CD14-positive monocyte (primary cell): ENCODE measurements around the gene MRPL36. TPM values are rescaled to one million over a fixed set of nuclear protein-coding genes. Genes with fewer than 3 reads are reported as not detected.

Experiments
- DNase-seq, 3 donors: peaks; one replicate each; pipeline ENCODE4 v3.0.0-alpha.2; 2011 to 2022
- H2AFZ ChIP-seq: 2 replicates; pipeline ENCODE4 v1.6.0; 2012; ENCODE audit warnings: mild to moderate bottlenecking, low read depth, low read length, inconsistent platforms; ENCODE audit not compliant: insufficient read depth, poor library complexity, severe bottlenecking
- H3K27ac ChIP-seq, 2 donors: 1 replicate in 1 of 2; 2 replicates in 1 of 2; pipeline ENCODE4 v1.5.1; 2012 to 2013; ENCODE audit warnings: low read length in 2 of 2, control low read depth in 1 of 2, inconsistent platforms in 1 of 2, low read depth in 1 of 2, mild to moderate bottlenecking in 1 of 2
- H3K27me3 ChIP-seq, 2 donors: one replicate each; pipeline versions ENCODE4 v1.6.0 to v1.6.1; 2011 to 2013; ENCODE audit warnings: low read length in 2 of 2; ENCODE audit not compliant: control insufficient read depth in 2 of 2, insufficient read depth in 2 of 2
- H3K36me3 ChIP-seq, 2 donors: replicated peaks in 1 of 2; 1 replicate in 1 of 2; 2 replicates in 1 of 2; pipeline versions ENCODE4 v1.5.1 to v1.6.1; 2012 to 2013; ENCODE audit warnings: low read length in 2 of 2, control low read depth in 1 of 2, inconsistent platforms in 1 of 2, mild to moderate bottlenecking in 1 of 2; ENCODE audit not compliant: insufficient read depth in 2 of 2, control insufficient read depth in 1 of 2
- H3K4me1 ChIP-seq, 2 donors: 1 replicate in 1 of 2; 2 replicates in 1 of 2; pipeline versions ENCODE4 v1.5.1 to v1.6.1; 2012 to 2013; ENCODE audit warnings: low read length in 2 of 2, control low read depth in 1 of 2, inconsistent platforms in 1 of 2, mild to moderate bottlenecking in 1 of 2, moderate library complexity in 1 of 2; ENCODE audit not compliant: insufficient read depth in 2 of 2, control insufficient read depth in 1 of 2
- H3K4me2 ChIP-seq: replicated peaks from 2 replicates; pipeline ENCODE3; 2012; ENCODE audit warnings: low read length, moderate library complexity, mild to moderate bottlenecking; ENCODE audit not compliant: poor library complexity, severe bottlenecking; ENCODE audit errors: extremely low read depth
- H3K4me3 ChIP-seq, 3 experiments: fragments of 200-600 bp in 1 of 3; sonication (generic) in 1 of 3; replicated peaks in 1 of 3; 1 replicate in 2 of 3; 2 replicates in 1 of 3; pipeline ENCODE4 v1.5.1; 2011 to 2013; ENCODE audit warnings: low read length in 3 of 3, mild to moderate bottlenecking in 3 of 3, control low read depth in 2 of 3, low read depth in 2 of 3, inconsistent platforms in 1 of 3, moderate library complexity in 1 of 3
- H3K79me2 ChIP-seq: 2 replicates; pipeline ENCODE4 v1.6.0; 2012; ENCODE audit warnings: mild to moderate bottlenecking, control low read depth, inconsistent platforms, low read length, moderate library complexity; ENCODE audit not compliant: insufficient read depth
- H3K9ac ChIP-seq: 2 replicates; pipeline ENCODE4 v1.6.0; 2017; ENCODE audit warnings: low read length, mild to moderate bottlenecking; ENCODE audit not compliant: insufficient read depth, poor library complexity, severe bottlenecking
- H3K9me3 ChIP-seq, 2 donors: replicated peaks in 1 of 2; 1 replicate in 1 of 2; 2 replicates in 1 of 2; pipeline versions ENCODE4 v1.5.1 to v1.6.1; 2012 to 2013; ENCODE audit warnings: low read length in 2 of 2, control low read depth in 1 of 2; ENCODE audit not compliant: control insufficient read depth in 1 of 2, insufficient read depth in 1 of 2
- H4K20me1 ChIP-seq: 2 replicates; pipeline ENCODE4 v1.6.0; 2012; ENCODE audit warnings: mild to moderate bottlenecking, low read length, control low read depth, moderate library complexity; ENCODE audit not compliant: insufficient read depth
- H3K27ac Mint-ChIP-seq, 7 donors: one replicate each; pipeline ENCODE4 v1.8.0; 2020; ENCODE audit warnings: mild to moderate bottlenecking in 7 of 7, mixed read lengths in 7 of 7, moderate library complexity in 6 of 7, inconsistent platforms in 2 of 7
- H3K27me3 Mint-ChIP-seq, 3 donors: one replicate each; pipeline ENCODE4 v1.8.0; 2021 to 2022; ENCODE audit warnings: low read depth in 3 of 3, mild to moderate bottlenecking in 3 of 3, mixed read lengths in 3 of 3, moderate library complexity in 3 of 3, inconsistent platforms in 1 of 3
- H3K36me3 Mint-ChIP-seq, 2 donors: one replicate each; pipeline ENCODE4 v1.8.0; 2020; ENCODE audit warnings: mixed read lengths in 2 of 2, inconsistent platforms in 1 of 2, mild to moderate bottlenecking in 1 of 2
- H3K4me1 Mint-ChIP-seq: one replicate; pipeline ENCODE4 v1.8.0; 2020; ENCODE audit warnings: mild to moderate bottlenecking, mixed read lengths
- H3K4me3 Mint-ChIP-seq, 2 donors: one replicate each; pipeline ENCODE4 v1.8.0; 2020; ENCODE audit warnings: mild to moderate bottlenecking in 2 of 2, mixed read lengths in 2 of 2, moderate library complexity in 1 of 2
- H3K9me3 Mint-ChIP-seq, 7 donors: one replicate each; pipeline ENCODE4 v1.8.0; 2020 to 2022; ENCODE audit warnings: mixed read lengths in 7 of 7, mild to moderate bottlenecking in 6 of 7, moderate library complexity in 6 of 7, inconsistent platforms in 2 of 7
- WGBS: methylation state at CpG from one replicate; pipeline ENCODE4 v1.1.5; 2013; ENCODE audit warnings: missing lambda C conversion rate; ENCODE audit not compliant: insufficient coverage; 5-methylcytosine and 5-hydroxymethylcytosine counted together
- intact Hi-C, 2 donors: fragments of 100-400 bp; cut with micrococcal nuclease; formaldehyde crosslinking; loops; one replicate each; pipeline versions ENCODE4 v1.15.0 to v1.15.1; 2023
- polyA plus RNA-seq, 3 donors: library from polyadenylated mRNA; depleted of rRNA in 1 of 3; unstranded in 2 of 3; stranded (reverse) in 1 of 3; fragments of 300-500 nt in 2 of 3; fragments of >200 nt in 1 of 3; fragmentation: Illumina TruSeq in 2 of 3; gene quantifications; 1 replicate in 2 of 3; 2 replicates in 1 of 3; pipeline ENCODE4 v1.2.3, GENCODE V29; 2012 to 2021
- TF ChIP-seq, protein P1 (sequence below): fragments of 200-600 bp; IDR thresholded peaks from one replicate; pipeline ENCODE4 v1.8.0; 2022; ENCODE audit warnings: antibody characterized with exemption, mild to moderate bottlenecking

MRPL36 gene
- polyA plus RNA-seq, 3 donors, result 17.9 to 81.7 (median 65.9) TPM

DNA sequence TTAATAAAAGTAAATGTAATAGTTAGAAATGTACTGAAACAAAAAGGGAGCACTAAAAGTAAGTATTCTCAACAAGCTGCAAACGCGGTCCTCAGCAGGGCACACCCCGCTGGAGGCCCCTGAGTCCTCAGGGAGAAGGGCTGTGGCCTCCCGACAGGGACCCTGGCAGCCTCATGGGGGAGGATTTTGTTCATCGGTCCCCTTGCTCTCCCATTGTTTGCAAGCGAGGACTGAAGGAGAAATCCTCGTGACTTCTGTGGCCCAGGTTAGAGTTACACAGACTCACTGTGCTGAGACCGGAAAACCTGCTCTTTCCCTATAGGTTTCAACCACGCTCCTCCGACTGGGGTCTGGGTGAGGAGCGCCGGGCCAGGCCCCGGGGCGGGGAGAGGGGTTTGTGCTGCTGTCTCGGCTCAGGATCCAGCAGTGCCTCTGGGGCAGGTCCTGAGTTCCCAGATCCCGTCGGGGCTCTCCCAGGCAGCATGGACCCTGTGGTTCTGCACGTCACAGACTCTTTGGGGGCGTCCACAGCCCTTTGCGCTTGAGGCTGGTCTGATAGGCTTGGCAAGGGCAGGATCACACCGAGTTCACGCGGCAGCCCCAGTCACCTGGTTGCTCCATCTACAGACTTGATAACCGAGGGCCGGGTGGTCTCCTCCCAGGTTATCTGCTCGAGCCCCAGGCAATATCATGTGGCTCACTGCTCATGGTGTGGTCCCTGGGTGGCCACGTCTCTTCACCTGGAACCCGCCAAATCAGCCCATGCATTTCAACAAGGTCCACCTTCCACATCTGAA is 38.8 kb downstream of the MRPL36 start:
- H3K36me3 Mint-ChIP-seq, result no peaks in the 10 kb centered on the region
- H3K4me2 ChIP-seq, result no peak overlapping the region
- H4K20me1 ChIP-seq, result no peaks in the 10 kb centered on the region
- H3K27me3 ChIP-seq, result no peaks in the 10 kb centered on the region
- no peak overlapping the region for H3K9ac ChIP-seq
- no peak overlapping the region for H3K27ac ChIP-seq
- intact Hi-C loops, result loop anchor here in 1 of 2 donors (10.0 kb wide), 1 partner anchor 274 kb away; no protein-coding TSS in a partner anchor
- H3K27me3 Mint-ChIP-seq, result peaks cover 7 to 29% (median 10%) of the 10 kb centered on the region in 3 donors
- no peak overlapping the region for H3K27ac Mint-ChIP-seq
- no peak overlapping the region for H3K4me3 ChIP-seq
- peak in 1 of 3 donors; percentile 2 for DNase-seq
- no peak overlapping the region for H2AFZ ChIP-seq
- no peak overlapping the region for H3K4me3 Mint-ChIP-seq
- no peaks in the 10 kb centered on the region for H3K36me3 ChIP-seq
- TF ChIP-seq, protein P1, sequence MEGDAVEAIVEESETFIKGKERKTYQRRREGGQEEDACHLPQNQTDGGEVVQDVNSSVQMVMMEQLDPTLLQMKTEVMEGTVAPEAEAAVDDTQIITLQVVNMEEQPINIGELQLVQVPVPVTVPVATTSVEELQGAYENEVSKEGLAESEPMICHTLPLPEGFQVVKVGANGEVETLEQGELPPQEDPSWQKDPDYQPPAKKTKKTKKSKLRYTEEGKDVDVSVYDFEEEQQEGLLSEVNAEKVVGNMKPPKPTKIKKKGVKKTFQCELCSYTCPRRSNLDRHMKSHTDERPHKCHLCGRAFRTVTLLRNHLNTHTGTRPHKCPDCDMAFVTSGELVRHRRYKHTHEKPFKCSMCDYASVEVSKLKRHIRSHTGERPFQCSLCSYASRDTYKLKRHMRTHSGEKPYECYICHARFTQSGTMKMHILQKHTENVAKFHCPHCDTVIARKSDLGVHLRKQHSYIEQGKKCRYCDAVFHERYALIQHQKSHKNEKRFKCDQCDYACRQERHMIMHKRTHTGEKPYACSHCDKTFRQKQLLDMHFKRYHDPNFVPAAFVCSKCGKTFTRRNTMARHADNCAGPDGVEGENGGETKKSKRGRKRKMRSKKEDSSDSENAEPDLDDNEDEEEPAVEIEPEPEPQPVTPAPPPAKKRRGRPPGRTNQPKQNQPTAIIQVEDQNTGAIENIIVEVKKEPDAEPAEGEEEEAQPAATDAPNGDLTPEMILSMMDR, result no peak
- H3K9me3 Mint-ChIP-seq, result peaks cover 0 to 8% (median 0%) of the 10 kb centered on the region in 7 donors
- 85% methylated on average over 28 of the region's 28 CpGs for WGBS
- no peaks in the 10 kb centered on the region for H3K4me1 Mint-ChIP-seq
- no peaks in the 10 kb centered on the region for H3K4me1 ChIP-seq
- H3K79me2 ChIP-seq, result no peaks in the 10 kb centered on the region
- no peaks in the 10 kb centered on the region for H3K9me3 ChIP-seq

GRCh38 chr5:1760231-1760630 is 39.4 kb downstream of the MRPL36 start:
- Histone ChIP-seq H3K79me2 (no peaks in the 10 kb centered on the region), H3K4me1 (no peaks in the 10 kb centered on the region), H3K27me3 (no peaks in the 10 kb centered on the region), H3K4me2 (no peak overlapping the region), H2AFZ (no peak overlapping the region), H3K36me3 (no peaks in the 10 kb centered on the region), H3K27ac (no peak overlapping the region), H3K9me3 (no peaks in the 10 kb centered on the region), H3K4me3 (no peak overlapping the region), H3K9ac (no peak overlapping the region), H4K20me1 (no peaks in the 10 kb centered on the region)
- Mint-ChIP-seq H3K36me3 (no peaks in the 10 kb centered on the region), H3K4me1 (no peaks in the 10 kb centered on the region), H3K4me3 (no peak overlapping the region), H3K27me3 (peaks cover 10 to 33% (median 11%) of the 10 kb centered on the region in 3 donors), H3K9me3 (peaks cover 0 to 8% (median 0%) of the 10 kb centered on the region in 7 donors), H3K27ac (no peak overlapping the region)
- WGBS, result no CpG with 5 or more reads among the region's 4 CpGs
- intact Hi-C loops, result loop anchor here in 1 of 2 donors (10.0 kb wide), 1 partner anchor 275 kb away; no protein-coding TSS in a partner anchor
- no peak for DNase-seq
- TF ChIP-seq, protein P1, result no peak
